ENCODE data around the gene UBE2L6.
A peak's percentile ranks its signal among the peaks of the same experiment; 100 is the strongest.

Gene UBE2L6

GRCh38 chr11:57567515-57568329, at the start of gene UBE2L6:
Gene UBE2L6, minus strand, starts transcription at chr11:57567672. Its CDS starts 61 bp downstream, at chr11:57567611.
- DNase-seq, result peak; percentile 65

DNA sequence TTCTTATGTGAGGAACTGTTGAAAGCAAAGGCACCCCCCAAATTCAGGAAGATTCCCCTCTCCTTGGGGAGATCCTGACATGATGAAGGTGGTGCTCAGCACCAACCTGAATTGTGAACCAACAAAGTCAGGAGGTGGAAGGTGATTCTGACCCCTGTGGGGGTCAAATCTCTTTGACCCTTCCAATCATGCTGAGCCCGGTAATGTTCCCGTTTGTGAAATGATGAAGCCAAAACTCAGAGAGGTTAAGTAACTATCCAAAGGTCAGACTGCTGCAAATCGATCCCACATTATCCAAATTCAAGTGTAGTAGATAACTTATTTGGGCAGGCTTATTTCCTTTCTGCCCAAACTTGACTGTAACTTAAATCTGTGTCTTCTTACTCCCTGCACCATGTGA, 49.1 kb upstream of the UBE2L6 start:
- DNase-seq, result no peak

GRCh38 chr11:57615308-57615707, 47.8 kb upstream of the UBE2L6 start:
- DNase-seq, result no peak

DNA sequence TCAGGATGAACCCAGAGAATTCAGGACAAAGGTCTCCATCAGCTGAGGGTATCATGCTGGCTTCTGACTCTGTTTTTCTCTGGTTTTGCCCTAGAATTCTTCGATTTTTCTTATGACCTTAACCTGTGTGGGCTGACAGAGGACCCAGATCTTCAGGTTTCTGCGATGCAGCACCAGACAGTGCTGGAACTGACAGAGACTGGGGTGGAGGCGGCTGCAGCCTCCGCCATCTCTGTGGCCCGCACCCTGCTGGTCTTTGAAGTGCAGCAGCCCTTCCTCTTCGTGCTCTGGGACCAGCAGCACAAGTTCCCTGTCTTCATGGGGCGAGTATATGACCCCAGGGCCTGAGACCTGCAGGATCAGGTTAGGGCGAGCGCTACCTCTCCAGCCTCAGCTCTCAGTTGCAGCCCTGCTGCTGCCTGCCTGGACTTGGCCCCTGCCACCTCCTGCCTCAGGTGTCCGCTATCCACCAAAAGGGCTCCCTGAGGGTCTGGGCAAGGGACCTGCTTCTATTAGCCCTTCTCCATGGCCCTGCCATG, 46.8 kb upstream of the UBE2L6 start:
- no peak for DNase-seq

DNA sequence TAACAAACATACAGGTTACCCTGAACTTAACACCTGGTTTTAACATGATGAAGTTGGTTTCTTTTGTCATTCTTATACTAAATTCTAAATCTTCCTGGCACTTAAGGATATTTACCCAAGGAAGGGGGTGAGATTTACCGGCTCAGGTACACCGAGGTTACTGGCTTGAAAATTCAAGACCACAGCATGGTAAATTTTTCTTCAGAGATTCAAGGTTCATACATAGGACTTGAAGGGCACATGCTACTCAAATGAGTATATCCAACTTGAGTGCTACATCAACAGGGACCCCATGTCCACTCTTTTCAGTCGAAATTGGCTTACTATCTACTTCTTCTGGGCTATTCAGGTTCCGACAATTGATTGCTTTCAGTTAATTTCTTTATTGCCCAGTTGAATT, 42.7 kb upstream of the UBE2L6 start:
- no peak for DNase-seq

DNA sequence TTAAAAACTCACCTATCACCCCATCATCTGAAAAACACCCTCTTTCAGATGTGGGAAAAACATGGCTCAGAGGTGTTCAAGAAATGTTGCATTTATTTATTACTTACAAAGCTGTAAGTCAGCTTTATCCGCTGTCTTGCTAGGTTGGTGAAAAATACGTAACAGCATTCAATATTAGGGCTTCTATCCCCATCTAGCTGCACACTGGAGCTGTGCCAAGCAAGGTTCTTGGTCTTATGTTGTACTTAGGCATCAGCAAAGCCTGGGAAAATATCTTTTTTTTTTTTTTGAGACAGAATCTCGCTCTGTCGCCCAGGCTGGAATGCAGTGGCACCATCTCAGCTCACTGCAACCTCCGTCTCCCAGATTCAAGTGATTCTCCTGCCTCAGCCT, 37.6 kb upstream of the UBE2L6 start:
- DNase-seq, result no peak

- DNase-seq, result no peak
These were observed 37.0 kb upstream of the UBE2L6 start for GRCh38 chr11:57604296-57605027.

DNA sequence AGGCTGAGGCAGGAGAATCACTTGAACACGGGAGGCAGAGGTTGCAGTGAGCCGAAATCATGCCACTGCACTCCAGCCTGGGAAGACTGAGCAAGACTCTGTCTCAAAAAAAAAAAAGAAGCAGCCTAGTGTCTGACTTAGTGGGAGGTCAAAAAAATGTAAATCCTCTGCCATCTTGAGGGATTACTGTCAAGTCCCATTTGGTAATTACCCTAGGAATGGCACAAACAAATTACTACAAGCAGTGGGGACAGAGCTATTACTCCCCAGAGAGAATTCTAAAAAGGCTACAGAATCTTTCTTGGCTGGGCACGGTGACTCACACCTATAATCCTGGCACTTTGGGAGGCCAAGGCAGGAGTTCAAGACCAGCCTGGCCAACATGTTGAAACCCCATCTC, 33.8 kb upstream of the UBE2L6 start:
- no peak for DNase-seq

DNA sequence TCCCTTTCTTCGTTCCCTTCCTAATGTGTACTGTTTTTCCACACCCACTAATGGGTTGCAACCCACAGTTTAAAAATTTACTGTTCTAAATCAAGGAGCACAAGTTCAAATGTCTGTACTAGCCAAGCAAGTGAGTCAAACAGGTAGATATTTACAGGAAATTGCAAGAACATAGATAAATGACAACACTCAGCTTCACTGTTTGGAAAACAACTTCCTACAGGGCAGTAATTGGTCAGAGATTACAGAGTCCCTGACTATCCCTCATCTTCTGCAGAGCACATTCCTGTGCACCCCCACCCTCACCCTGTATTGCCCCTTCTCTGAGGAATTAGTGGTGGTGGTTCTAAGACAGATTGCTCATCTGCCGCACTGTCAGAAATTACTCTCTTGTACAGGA, 31.9 kb upstream of the UBE2L6 start:
- DNase-seq, result no peak

DNA sequence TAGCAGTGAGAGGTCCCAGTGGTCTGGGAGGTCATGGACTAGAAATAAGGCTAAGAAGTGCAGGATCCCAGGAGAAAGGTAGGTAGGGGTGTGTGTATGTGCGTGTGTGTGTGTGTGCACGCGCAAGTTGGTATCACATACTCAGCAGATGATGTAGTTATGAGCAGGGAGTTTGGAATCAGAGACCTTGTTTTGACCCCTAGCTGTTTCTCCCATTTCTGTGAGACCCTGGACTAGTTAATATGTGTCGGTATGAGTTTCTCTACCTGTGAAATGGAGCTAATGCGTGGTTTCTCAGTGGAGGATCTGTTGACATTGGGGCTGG, 31.3 kb upstream of the UBE2L6 start:
- no peak for DNase-seq

DNA sequence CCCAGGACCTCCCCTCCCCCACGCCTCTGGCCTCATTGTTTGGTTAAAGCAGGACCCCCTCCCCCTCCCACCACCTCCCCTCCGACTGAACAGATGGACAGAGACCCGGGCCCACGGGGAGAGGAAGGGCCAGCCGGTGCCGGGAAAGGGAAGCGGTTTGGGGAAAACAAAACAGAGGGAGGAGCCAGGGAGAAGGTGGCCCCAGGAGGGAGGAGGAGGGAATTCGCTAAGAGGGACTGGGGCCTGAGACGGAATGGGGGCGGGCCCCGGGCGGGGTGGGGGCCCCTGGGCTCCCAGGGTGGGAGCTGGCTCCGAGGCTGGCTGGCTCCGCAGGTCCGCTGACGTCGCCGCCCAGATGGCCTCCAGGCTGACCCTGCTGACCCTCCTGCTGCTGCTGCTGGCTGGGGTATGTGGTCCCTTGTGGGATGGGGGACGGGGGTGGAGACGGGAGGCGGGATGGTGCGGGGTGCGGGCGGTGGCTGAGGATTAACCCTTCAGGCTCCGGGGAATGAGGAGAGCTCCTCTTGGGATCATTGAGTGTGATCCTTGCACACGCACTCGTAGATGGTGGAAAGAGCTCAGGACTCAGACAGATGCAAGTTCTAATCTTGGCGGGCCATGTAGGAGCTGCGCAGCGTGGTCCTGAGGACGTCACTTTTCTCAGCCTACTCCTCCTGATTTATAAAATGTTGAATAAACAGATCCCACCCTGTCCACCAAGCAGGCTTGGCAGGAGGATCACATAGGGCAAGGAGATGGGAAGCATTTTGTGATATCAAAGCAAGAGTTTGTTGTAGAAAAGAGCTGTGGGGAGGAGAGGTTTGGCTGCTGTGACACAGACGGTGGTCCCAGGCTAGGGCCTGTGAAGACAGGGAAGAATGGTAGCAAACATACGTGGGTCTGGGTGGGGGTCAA, 30.7 kb upstream of the UBE2L6 start:
- peak; percentile 26 for DNase-seq

GRCh38 chr11:57597461-57597915, 30.0 kb upstream of the UBE2L6 start, which contains the start of gene SERPING1:
Gene SERPING1, plus strand, starts transcription at chr11:57597685. Its CDS starts 586 bp downstream, at chr11:57598271.
- no peak for DNase-seq

GRCh38 chr11:57596266-57596885, 28.9 kb upstream of the UBE2L6 start:
- DNase-seq, result no peak

- DNase-seq, result no peak
These were observed 20.7 kb upstream of the UBE2L6 start for GRCh38 chr11:57588046-57588710.

- DNase-seq, result no peak
These were observed 19.3 kb upstream of the UBE2L6 start for GRCh38 chr11:57586711-57587245.

- no peak for DNase-seq
These were observed 17.8 kb upstream of the UBE2L6 start for GRCh38 chr11:57585301-57585700.

DNA sequence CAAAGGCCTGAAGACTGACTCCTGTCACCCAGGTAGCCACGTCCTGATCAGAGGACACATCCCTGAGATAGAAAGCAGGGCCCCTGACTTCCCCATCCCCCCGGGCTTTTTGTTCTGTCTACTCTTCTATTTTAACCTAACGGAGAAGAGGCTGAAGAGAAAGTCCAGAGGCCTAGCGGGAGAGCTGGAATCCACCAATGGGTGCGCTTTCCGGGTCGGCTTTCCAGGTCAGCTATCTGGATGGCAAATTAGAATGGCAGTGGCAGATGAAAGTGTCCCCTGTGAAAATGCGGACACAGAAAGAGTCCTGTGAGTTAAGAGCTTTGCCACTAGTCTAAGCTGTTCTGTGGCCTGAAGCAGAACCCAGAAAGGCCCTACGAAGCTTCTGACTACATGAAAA, 16.9 kb upstream of the UBE2L6 start:
- no peak for DNase-seq

DNA sequence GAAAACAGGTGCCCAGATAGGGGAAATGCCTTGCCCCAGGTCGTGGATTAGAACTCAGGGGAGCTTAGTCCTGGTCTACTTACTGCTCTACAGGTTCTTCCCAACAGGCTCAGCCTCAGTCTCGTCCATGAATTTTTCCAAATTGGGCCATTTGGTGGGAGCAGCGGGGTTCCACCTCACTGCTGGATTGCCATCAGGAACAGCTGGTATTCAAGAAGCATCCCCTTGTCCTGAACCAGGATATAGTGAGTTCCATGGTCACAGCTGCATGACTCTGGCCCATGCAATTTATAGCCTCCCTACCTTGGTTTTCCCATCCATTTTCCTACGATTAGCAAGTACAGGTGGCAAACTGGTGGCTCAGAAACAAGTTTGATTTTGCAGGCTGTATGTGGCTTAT, 6.6 kb upstream of the UBE2L6 start:
- DNase-seq, result no peak

- no peak for DNase-seq
These were observed 4.1 kb upstream of the UBE2L6 start for GRCh38 chr11:57571606-57572005.

DNA sequence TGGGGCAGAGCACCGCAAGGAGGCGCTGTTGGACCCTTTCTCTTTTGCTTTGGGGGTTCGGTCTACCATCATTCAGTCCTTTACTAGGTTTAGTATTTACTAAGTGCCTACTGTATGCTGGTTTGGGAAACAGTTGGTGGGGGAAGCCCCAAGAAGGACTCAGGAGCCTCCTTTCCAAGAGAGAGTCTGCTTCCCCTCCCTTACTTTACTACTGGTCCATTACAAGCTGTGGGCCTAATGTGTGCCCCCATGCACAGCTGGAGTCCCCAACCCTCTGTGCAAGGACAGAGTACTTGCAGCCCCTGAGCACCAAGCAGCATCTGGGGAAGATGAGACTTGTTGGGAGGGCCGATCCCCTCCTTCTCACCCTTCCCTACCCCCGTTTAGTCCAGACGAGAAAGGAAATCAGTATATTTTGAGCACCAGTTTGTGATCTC, 876 bp upstream of the UBE2L6 start:
- no peak for DNase-seq

DNA sequence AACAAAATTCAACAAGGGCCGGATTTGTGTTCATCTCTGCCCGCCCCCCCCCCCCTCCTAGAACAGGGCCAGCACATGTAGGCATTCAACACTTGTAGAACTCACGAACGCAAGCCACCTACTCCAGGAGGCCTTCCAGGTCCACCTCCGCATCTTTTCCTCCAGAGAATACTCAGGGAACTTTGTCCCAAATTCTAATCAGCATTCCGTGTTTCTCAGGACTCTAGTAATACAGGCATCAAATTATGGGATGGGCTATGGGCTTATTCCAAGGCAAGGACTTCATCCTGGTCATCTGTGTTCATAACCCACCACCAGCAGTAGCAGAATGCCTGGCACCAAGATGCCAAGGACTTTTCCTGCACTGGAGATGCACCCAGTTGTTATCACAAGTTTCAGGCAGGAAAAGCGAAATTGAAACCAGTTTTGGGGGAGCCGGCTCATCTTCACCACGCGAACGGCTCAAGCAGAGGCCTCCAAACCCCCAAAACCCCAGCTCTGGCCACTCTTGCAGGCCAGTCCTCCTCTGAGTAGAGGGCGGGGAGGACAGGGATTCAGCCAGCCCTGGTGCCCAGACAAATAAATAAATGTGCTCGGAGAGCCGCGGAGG, 462 bp downstream of the UBE2L6 start:
- peak; percentile 13 for DNase-seq
